AG09319 (cell line): ENCODE results near the gene SBDS.

ENCODE experiments used
- DNase-seq: peaks from one replicate; pipeline ENCODE4 v3.0.0-alpha.2; 2010; ENCODE audit warnings: low read depth; ENCODE audit errors: extremely low read depth
- TF ChIP-seq, protein P1 (sequence below): IDR thresholded peaks from 2 replicates; pipeline ENCODE4 v1.5.1; 2011; ENCODE audit warnings: low read depth, mild to moderate bottlenecking, inconsistent platforms, low read length, moderate library complexity

The SBDS gene

DNA sequence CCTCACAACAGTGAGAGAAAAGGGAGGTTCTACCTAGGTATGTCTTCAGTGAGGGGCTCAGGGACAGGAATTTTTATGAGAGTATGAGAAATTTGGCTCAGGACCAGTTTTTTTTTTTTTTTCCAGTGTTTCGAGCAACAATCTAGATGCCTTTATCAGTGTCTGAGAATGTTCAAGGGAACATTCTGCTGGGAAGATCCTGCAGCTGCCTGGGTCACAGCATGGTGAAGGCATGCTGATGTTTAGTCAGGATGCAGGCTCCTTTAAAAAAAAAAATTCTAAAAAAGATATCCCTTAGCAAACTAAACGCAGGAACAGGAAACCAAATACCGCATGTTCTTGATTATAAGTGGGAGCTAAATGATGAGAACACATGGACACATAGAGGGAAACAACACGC is 31.0 kb downstream of the SBDS start:
- no peak for DNase-seq
- TF ChIP-seq, protein P1, sequence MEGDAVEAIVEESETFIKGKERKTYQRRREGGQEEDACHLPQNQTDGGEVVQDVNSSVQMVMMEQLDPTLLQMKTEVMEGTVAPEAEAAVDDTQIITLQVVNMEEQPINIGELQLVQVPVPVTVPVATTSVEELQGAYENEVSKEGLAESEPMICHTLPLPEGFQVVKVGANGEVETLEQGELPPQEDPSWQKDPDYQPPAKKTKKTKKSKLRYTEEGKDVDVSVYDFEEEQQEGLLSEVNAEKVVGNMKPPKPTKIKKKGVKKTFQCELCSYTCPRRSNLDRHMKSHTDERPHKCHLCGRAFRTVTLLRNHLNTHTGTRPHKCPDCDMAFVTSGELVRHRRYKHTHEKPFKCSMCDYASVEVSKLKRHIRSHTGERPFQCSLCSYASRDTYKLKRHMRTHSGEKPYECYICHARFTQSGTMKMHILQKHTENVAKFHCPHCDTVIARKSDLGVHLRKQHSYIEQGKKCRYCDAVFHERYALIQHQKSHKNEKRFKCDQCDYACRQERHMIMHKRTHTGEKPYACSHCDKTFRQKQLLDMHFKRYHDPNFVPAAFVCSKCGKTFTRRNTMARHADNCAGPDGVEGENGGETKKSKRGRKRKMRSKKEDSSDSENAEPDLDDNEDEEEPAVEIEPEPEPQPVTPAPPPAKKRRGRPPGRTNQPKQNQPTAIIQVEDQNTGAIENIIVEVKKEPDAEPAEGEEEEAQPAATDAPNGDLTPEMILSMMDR, result no peak

DNA sequence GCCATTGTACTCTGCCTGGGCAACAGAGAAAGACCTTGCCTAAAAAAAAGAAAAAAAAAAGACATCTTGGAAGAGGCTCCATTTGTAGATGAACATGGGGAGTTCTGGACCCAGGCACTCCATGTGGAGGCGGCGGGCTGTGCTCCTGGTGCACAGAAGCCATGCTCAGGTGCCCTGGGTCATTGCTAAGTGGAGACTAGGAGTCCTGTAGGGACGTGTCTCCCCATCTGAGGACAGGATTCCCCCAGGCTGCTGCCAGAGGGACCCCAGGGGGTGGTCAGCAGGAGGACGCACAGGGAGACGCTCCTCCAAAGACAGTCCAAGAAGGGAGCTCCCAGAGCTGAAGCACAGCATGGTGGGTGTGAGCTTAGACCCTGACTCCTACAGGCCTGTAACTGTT is 34.3 kb downstream of the SBDS start:
- TF ChIP-seq, protein P1, result no peak
- DNase-seq, result no peak

DNA sequence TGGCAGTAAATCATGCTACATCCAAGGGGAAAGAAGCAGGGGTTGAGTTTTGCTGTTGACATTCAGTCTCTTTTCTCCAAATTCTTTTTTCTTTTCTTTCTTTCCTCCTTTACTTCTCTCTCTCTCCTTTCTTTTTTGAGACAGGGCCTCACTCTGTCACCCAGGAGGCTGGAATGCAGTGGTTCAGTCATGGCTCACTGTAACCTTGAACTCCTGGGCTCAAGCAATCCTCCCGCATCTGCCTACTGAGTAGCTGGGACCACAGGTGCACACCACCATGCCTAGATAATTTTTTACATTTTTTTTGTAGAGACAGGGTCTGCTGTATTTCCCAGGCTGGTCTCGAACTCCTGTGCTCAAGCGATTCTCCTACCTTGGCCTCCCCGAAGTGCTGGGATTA is 35.2 kb downstream of the SBDS start:
- TF ChIP-seq, protein P1, result no peak
- no peak for DNase-seq

DNA sequence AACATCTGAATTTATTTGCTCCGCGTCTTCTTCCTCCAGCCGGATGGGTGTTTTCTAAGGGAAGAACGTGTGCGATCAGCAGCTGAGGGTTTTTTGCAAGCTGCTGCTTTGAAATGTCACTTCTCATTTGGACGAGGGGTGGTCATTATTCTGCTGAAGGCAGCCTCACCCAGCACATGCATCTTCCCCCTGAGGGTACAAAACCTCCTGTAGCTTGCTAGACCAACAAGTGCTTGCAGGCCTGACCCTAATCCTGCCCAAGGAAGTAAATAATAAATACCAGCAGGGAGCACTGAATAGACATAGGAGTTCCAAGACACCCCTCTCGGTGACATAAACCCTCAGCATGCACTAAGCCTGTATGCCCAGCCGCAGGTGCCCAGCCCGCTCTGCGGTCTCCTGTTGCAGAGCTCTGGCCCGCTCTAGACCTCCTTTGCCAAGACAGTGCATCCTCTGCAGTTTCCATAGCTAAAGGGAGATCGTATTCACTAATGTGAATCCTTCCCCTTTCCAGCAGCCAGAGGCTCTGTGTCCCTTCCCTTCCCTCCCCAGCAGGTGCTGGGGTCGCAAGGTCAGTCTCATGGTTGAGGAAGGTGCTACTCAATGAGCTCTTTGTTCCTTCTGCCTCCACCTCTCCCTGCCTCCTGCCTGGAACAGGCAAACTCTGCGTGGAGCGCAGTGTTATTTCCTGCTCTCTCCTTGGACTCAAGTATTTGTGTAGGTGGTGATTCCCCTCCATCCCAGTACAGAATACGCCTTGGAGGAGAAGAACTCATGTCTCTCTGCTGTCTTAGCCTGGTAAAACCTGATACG is 36.6 kb downstream of the SBDS start:
- TF ChIP-seq, protein P1, result no peak
- no peak for DNase-seq

DNA sequence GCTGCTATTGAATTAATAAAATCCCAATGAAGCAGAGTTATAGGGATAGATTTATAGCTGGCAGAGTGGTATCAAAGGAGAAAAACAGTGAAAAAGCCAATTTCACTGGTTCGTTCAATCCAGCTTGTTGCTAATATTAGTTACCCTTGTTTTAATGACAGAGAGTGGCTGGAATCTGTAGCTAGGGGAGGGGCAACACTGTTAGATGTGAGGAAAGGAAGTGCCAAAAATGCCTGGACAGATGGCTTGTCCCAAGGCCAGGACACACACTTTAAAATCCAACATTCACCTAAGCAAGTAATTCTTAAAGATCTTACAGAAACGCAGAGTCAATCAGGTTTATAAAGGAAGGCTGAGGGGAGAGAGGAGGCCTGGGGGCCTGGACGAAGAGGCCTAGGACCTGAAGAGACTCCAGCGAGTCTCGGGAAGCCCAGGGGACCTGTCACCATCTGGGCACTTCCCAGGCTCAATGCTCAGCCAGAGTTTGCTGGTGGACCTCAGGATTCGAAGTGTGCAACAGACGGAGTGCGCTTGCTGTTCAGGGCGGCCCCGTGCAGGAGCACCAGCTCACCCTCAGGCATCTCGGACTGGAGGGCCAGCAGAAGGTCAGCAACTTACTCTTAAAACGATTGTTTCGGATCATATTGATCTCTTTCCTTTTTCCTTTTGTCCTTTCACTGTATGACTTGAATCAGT is 37.6 kb downstream of the SBDS start:
- no peak for DNase-seq
- TF ChIP-seq, protein P1, result no peak

DNA sequence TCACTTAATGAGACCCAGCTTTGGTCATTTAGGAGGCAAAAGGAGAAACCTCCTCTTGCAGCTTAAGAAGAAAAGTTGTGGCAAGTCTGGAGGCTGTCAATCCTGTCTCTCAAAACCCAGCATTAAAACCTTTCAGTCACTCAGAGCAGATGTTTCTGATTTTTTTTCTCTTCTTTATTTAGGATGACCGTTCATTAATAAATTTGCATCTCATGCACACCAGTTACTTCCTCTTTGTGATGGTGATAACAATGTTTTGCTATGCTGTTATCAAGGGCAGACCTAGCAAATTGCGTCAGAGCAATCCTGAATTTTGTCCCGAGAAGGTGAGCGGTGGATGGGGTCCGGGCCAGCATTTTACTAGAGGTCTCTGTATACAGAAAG is 42.4 kb downstream of the SBDS start:
- TF ChIP-seq, protein P1, result no peak
- no peak for DNase-seq

DNA sequence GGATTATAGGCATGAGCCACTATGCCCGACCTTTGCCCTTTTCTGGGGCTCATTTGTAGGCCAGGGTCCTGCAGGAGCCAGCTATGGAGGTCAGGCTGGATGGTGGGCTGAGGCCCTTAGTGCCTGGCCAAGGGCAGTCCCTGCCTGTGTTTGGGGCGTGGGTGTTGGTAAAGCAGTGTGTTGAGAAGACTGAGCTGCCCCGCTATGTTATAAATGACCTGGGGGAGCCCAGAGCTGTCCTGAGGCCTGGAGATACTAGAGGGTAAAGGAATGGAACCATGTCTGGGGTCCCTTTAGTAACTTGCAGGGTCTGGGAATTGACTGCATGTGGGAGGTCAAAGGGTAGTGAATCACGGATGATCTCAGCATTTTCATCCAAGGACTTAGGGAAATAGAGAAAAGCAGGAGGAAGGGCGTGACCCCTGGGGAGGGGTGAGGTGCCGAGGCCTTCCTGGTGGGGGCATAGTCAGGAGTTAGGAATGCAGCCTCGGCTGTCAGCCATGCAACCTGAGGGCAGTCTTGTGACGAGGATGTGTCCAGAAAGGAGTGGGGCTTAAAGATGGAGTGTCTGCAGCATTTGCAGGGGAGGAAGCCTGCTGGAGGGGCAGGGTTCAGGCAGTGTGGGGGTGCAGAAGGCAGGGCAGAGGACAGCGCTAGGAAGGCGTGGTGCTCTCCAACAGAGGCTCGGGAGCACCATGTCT is 42.9 kb downstream of the SBDS start:
- TF ChIP-seq, protein P1, result no peak
- no peak for DNase-seq
